GM19397 (cell line): ENCODE data around the gene SIGLEC12.
"Not testable (repeated sequence)": the region's sequence is repeated elsewhere in the genome, so short reads cannot be mapped to it uniquely, and the experiment has no call there.

Source experiments
- ATAC-seq: cut with Tn5 transposase; IDR thresholded peaks from one replicate; pipeline ENCODE4 v1.9.1; 2021; ENCODE audit warnings: mild to moderate bottlenecking, moderate library complexity; ENCODE audit not compliant: unreplicated experiment

Gene SIGLEC12

GRCh38 chr19:51485960-51486660 is 15.5 kb downstream of the SIGLEC12 start:
- ATAC-seq, result no peak

DNA sequence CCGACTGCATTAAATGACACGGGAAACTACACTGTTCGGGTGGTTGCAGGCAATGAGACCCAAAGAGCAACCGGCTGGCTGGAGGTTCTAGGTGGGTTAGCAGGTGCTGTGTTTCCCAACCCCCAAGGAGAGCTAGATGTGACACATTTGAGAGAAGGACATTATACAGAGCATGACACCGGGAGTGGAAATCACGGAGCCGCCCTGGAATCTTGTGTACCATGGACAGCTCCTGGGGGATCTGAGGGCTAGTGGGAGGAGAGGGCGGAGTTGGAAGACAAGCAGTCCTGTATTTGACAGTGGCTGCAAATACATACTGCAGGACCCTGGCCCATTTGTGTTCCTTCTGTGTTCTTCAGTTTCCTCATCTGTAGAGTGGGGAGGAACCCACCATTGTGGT is 21.0 kb downstream of the SIGLEC12 start:
- no peak for ATAC-seq

DNA sequence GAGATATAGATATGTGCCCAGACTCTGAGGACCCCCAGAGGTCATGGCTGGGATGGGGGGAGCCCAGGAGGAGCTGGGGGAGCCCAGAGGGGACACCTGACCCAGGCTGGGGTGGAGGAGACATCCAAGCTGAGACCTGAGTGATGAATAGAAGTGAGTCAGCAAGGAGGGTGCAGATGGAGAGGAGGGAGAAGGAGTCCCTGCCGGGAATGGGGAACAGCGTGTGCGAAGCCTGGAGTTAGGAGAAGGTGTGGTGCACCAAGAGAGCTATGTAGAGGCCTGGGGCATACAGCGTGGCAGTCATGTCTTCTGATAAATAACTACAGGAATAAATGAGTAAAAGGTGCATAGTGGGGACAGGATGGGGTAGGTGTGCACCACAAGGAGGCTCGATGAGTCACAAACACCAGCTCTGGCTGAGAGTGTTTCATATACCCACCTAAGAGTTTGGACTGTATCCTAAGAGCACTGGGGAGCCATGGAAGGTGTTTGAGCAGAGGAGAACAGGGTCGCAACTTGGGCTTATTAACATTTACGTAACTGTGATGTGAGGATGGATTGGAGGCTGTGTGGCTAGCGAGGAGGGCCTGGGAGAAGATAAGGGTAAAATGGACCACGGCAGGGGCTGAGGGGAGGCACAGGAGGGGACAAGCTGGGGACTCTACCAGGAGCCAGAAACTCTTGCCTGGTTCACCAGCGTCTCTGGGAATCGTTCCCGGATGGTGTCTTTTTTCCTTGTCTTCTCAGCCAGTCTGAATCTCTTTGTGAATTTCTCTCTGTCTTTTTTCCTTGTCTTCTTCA is 21.9 kb downstream of the SIGLEC12 start:
- ATAC-seq, result no peak

DNA sequence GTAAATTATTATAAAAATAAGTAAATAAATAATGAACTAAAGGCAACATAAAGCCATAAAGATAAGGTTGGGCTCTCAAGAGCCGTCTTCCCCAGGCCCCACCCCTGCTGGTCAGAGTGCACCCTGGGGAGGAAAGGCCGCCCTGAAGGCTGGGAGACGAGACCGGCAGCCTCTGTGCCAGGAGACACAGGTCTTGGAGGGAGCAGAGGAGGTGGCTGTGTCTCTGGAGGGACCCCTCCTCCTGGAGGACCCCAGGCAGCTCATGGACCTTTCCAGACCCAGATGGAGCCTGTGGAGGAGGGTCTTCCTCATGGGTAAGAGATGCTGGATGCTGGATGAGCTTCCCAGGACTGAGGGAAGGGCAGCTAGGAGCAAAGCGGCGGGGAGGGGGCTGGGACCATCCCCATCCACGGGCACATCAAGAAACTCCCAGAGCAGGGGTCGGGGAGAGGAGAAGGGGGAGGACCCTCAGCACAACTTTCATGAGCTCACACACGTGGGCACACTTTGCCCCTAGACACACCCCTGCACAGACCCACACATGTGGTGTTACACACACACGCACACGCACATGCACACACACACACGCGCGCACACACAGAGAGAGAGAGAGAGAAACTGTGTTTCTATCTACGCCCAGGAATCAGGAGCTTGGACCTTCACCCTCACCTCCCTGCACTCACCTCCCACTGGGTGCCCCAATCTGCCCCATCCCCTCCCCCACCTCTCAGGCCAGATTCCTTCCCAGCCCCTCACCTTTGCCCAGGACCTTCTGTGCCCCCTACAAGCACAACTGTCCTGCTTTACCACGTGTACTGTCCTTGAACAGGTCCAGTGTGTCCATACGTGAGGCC is 23.0 kb downstream of the SIGLEC12 start, which contains the start of gene CEACAM18:
Gene CEACAM18 (plus strand): TSS at position 159 of the 854 bp plus-strand sequence.
- ATAC-seq, result no peak

DNA sequence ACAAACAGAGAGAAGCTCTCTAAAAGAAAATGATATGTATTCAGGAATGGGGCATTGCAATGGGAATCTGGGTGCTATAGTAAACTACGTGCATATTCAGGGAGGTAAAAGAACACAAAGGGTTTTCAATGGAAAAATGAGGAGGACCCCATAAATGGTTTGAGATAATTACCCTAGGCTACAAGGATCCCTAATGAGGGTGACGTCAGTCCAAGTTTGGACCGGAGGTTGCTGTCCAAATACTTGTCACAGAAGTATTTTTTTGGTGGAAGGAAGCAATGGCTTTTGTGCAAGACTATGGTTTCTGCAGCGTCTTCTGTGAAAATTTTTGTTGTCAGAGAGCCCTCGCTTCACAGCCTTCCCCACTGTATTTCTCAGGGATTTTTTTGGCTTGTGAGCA is 24.3 kb downstream of the SIGLEC12 start:
- ATAC-seq, result no peak

- ATAC-seq, result no peak
Measured at GRCh38 chr19:51476164-51476563, 25.4 kb downstream of the SIGLEC12 start.

- ATAC-seq, result no peak
Measured at GRCh38 chr19:51473009-51473707, 28.4 kb downstream of the SIGLEC12 start.

DNA sequence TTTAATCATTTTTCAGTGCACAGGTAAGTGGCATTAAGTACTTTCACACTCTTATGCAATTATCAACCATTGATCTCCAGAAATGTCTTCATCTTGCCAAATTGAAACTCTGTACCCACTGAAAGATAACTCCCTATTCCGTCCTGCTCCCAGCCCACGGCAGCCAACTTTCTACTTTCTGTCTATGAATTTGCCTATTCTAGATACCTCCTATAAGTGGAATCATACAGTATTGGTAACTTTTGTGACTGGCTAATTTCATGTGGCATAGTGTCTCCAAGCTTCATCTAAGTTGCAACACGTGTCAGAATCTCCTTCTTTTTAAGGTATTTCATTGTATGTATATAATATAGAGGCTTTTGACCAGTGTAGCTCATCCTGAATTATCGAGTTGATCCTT is 29.0 kb downstream of the SIGLEC12 start:
- no peak for ATAC-seq

GRCh38 chr19:51471527-51471926 is 30.1 kb downstream of the SIGLEC12 start:
- no peak for ATAC-seq

DNA sequence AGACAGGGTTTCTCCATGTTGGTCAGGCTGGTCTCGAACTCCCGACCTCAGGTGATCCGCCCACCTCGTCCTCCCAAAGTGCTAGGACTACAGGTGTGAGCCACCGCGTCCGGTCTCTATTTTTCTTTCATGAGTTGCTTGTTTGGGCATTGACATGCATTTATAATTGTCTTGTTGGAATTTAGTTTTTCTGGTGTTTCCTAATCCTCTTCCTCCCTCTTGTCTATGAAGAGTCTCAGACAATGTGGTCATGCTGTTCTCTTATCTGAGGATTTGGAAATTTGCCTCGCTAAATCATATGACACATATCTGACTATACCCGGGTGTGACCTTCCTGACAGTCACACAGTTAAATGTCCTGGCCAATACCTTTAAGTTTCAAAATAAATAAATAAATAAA is 30.6 kb downstream of the SIGLEC12 start:
- ATAC-seq, result no peak

DNA sequence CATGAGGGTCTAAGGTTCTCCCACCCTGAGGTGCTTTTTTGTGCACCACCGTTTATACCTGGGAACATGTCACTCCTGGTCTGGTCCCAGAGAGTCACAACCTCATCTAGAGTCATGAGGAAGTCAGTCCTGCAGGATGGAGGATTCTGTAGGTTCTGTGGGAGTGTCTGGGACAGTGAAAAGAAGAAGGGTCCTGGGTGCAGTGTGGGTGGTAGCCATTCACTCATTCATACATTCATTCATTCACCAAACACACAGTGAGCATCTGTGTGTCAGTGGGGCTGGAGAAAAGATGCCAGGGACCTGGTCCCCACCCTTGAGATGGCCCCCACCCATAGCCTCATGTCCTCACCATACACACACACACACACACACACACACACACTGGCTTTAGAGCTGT is 32.0 kb downstream of the SIGLEC12 start:
- no peak for ATAC-seq

- no peak for ATAC-seq
Measured at GRCh38 chr19:51469162-51469561, 32.4 kb downstream of the SIGLEC12 start.

DNA sequence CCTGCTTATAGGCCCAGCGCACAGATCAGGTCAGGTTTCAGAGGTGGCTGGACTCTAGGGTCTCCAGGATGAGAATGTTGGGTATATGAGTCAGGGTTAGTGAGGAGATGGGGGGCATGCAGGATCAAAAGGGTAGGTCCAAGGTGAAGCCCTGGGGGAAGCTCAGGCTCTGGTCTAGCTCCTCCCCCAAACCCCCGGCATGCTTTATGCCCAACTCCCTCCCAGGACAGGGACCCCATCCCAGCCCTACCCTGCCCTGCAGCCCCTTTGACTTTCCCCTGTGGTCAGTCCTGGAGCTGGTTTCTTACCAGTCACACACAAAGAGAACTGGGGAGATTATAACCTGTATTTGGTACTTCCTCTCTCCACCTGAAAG is 33.1 kb downstream of the SIGLEC12 start:
- ATAC-seq, result no peak

- no peak for ATAC-seq
Measured at GRCh38 chr19:51467864-51468544, 33.6 kb downstream of the SIGLEC12 start.

DNA sequence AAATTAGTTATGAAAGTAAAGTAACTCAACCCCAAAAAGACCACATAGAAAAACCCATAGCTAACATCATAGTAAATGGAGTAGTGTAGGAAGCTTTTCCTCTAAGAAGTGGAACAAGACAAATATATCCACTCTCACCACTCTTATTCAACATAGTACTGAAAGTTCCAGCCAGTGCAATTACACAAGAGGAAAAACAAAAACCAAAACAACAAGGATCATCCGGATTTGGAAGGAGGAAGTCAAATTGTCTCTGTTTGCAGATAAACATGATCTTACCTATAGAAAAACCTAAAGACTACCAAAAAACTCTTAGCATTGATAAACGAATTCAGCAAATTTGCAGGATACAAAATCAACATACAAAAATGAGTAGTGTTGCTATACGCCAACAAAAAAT is 34.9 kb downstream of the SIGLEC12 start:
- ATAC-seq, result no peak

- not testable (repeated sequence) for ATAC-seq
Measured at GRCh38 chr19:51463976-51464581, 37.5 kb downstream of the SIGLEC12 start.

- ATAC-seq, result no peak
Measured at GRCh38 chr19:51462681-51463080, 38.9 kb downstream of the SIGLEC12 start.

DNA sequence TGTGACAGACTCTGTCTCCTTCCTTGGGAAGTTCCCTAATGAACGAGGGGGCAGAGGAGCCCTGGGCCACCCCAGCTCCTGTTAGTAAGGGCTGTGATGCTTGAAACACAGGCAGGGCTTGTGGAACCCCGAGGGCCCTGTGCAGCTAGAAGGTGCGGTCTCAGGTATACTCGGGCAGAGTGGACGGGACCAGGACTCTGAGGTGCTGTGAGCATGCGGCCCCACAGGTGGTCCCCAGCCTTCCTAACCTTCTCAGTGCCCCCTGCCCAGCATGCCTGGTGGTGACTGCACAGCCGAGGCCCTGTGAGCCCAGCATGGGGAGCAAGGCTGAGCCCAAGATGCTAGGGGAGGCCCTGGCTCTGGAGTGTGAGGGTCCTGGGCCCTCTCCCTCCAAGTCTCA is 39.3 kb downstream of the SIGLEC12 start:
- no peak for ATAC-seq

DNA sequence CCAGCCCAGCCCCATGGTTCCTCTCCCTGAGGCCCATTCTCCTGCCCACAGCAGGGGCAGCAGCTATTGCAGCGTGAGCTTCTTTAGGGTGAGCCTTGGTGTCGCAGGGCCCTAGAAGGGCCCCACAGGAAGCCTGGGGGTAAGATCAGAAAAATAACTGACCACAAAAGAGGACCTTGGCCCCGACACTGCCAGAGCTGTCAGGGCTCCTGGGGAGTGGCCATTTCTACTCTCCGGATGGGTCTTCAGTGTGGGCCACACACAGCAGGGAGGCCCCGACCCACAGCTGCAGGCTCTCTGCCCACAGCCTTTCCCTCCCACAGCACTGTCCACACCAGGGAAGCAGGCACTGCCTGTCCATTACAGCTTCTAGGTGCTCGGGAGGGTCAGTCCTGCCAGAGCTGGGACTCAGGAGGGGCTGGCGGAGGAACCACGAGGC is 39.9 kb downstream of the SIGLEC12 start:
- ATAC-seq, result no peak
